Kasumi-1 (cell line): Measurements from ENCODE around the gene PYROXD2.

Experiments
- DNase-seq, 2 experiments: peaks; one replicate each; lab custom pipeline; 2025; lab: John Stamatoyannopoulos, UW

PYROXD2 gene

DNA sequence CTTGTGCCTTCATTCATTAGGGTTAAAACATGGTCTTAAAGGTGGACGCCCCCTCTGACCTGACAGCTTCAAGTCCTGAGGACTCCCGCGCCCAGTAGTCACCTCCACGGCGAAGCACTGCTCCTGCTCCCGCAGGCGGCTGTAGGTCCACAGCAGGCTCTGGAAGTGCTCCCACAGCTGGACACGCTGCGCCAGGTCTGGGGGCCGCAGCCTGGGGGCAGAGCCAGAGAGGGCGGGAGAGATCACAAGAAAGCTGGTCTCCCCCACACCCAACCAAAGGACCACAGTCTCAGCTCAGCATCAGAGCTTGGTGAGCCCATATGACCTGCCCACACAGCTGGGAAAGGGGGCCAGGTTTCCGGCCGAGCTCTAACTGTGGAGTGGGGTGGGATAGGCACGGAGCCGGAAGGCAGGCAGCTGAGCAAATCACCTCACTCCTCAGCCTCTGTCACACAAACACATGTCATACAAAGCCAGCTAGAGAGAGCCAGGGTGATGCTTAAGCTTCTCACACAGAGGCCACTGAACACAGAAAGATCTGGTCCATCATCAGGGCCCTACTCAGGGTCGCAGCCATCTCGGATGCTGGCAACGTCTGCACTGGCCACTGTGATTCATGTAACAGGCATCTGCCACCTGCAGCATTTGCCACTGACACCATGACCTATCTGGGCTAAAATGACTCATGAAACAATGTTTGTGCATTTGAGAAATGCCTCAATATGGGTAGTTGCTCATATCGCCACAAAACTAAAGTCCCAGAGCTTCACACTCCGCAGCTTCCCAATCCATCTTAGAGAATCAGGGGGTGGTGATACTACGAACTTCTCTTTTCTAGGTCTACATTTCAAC lies 19.1 kb upstream of the PYROXD2 start:
- no peak for DNase-seq

DNA sequence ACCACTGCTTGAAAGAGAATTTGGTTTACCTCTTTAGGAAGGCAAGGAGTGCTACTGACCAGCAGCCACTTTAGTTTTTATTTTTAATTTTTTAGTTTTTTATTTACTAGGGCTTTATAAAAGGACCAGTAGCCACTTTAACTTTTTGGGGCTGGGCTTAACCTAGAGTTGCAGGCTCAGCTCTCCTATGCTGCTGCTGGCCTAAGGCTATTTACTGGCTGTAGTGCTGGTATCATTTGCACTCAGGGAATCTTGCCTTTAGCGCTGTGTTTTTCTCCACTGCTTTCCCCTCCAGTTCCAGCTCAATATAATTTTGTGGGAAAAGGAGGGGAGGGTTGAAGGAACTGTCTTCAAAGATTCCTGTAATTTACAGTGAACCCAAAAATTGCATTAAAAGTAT lies 18.4 kb upstream of the PYROXD2 start:
- DNase-seq, result no peak

DNA sequence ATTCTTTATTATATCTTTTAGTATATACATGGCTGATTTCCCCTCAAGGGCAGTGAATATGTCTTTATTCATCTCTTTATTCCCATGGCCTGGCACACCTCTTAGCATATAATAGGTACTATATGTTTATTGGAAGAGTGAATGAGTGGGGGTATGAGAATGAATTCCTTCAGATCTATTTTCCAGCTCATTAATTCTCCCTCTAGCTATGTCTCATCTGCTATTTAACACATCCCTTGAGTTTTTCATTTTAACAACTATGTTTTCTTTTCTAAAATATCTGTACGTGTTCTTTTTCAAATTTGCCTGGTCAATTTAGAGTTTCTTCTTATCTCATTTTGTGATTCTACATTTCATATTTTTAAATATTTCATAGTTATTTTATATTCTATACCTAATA lies 17.3 kb upstream of the PYROXD2 start:
- DNase-seq, result no peak

DNA sequence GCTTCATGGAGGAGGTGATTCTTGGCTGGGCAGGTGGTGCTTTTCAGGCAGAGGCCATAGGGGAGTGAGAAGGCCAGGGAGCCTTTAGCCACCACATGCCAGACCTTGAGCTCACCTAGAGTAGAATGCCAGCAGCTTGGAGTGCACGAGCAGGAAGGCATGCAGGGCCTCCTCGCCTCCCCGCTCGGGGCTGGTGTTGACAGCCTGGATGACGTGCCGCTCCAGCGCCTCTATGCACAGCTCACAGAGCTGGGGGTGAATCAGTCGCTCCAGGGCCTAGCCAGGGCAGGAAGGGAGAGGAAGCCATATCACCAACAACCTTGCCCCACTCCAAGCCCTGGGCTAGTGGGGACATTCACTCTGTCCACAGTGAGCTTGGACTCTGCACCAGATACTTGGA lies 16.0 kb upstream of the PYROXD2 start:
- DNase-seq, result no peak

DNA sequence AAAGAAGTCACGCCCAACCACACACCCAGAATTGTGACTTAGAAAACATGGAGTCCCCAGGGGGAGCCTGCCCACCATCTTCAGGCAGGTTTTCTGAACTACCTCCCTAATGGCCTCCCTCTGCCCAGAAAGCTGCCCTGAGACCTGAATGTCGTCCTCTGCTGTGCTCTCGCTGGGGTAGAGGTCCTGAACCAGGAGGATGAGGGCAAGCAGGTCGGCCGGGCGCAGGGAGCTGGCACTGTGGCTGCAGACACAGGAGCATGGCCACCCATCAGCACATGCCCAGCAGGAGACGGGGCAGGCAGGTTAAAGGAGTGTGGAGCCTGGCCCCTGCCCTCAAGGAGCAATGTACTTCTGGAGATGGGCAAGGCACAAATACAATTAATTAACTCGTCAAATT lies 15.4 kb upstream of the PYROXD2 start:
- DNase-seq, result no peak

DNA sequence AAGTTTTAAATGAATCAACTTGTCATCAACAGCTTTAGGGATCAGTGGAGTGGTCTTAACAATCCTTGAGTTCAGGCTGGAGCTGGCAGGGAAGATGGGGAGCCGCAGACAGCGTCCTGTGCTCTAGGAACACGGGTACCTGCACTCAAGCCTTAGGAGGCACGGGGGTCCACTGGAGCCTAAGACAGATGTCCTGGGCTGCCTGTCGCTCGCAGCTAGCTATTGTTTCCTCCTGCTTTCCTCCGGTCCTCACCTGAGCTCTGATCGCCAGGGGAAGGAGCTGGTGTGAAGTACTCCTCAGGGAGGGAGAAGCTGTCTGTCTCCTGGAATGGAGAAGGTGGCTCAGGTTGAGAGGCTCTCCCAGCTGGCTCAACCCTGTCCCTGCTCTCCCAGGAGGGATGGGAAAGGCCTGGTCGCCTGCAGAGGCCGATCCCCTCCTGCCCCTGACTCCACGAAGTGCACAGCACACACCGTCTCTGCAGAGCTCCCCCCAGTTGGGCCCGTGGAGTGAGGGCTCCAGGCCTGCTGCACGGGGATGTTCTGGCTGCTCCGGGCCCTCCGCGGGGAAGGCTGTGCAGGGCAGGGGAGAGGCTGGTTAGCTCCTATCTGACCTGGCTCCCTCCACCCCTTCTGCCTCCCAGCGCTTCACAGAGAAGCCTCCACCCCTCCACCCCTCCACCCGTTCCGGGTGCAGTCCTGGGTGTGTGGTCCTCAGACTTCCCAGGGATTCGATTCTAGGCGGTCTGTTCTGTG lies 14.5 kb upstream of the PYROXD2 start:
- no peak for DNase-seq

DNA sequence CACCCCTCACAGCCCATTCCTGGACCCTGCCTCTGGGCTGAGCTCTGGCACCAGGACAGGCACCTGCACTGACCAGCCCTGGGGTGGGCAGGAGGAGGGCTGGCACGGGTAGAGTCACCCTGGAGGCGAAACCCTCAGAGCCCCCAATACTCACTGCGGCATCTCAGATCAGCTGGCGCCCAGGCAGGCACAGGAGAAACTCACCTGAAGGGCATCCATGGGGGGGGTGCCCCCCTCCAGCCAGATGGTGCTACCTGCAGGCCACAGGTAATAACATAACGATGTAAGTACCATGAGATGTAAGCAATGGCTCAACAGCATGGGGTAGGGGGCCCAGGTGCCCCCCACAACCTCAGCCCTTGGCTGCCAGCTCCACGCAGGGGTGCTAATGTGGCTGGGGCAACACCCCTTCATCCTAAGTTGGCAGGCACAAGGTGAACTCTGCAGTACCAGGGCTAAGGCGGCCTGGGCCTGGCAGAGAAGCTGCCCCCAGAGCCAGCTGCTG lies 12.1 kb upstream of the PYROXD2 start:
- no peak for DNase-seq

DNA sequence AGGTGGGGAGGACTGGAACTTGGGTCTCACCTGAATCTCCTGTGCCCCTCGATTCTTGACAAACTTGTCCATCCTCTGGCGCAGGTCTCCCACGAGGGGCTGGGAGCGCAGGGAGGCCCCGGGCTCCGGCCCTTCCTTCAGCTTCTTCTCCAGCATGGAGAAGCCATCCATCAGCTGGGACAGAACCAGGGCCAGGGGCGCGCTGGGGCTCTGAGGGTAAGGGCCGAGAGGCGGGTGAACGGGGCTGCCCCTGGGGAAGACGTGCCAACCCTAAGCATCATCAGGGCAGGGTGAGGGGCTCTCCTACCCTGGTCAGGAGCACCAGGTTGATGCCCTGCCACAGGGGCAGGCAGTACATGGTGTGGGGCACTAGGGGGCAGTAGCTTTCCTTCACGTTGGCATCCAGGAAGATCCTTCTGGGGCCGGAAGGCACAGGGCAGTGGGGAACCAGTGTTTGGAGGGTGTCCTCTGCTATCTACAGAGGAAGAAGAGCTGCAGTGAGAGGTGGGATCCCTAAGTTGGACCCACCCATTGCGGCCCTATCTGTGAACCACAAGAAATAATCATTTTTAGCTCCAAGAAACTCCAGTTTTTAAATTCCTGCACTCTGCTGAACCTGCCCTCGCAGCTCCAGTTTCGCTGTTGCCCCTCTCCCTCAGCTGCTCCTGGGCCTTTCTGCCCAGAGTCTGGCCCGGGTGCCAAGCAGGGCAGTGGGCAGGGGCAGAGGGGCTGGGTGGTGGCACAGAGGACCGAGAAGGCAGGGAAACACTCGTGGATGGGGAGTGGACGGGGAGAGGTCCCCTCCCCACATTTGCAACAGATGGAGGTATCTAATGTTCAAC lies 10.8 kb upstream of the PYROXD2 start:
- peak; percentile 80 to 88 for DNase-seq

DNA sequence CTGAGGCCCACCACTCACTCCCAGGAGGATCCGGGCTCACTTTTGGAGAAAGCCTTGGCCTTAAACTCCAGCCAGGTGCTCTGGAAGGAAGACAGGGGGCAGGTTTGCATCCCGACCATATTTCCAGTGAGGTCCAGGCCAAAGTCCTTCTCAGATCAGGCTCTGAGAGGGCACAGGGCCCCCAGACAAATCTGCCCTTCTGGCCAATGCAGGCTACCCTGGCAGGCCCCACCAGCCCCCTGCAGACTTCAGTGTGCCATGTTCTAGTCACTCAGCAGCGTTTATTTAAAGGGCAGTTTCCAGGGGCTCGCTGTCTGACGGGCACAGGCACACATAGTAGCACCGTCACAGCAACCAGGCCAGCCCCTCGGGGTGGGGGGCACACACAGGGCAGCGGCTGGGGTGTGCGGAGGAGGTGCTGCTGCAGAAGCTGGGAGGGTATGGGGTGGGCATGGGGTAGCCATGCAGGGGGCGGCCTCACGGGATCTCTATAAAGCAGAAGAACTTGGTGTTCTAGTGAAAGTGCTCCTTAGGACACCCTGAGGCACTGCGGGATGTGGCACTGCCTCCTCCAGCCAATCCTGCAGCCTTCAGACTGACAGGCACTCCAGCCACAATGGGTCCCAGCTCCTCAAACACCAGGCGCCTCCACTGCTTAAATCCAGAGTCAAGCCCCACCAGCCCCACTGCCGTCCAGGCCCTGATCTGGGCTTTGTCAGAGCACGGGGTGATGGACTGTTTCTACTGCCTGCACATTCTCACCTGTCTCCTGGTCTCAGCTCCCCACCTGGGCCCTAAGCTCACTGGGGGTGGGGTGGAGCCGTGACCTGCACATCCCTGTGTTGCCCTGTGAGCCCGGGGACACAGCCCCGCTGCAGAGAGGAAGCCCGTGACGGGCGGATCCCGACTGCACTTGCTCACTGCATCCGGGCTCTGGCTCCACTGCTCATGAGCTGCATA lies 9.6 kb upstream of the PYROXD2 start:
- no peak for DNase-seq

DNA sequence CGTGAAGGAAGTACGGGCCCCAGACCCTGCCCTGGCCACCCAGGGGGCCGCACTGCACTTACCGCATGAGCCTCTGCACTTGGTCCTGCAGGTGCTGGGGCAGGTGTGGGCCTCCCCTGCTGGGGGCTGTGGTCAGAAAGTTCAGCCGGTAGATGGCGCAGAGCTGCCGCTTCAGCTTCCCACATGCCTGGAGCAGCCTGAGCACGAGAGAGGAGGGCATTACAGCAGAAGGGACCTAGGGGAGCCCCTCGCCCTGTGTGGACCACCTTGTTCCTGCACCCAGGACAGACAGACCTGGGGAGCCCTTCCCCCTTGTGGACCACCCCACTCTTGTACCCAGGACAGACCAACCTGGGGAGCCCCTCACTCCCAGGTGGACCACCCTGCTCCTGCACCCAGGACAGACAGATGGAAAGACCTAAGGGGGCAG lies 8.7 kb upstream of the PYROXD2 start:
- DNase-seq, result no peak

DNA sequence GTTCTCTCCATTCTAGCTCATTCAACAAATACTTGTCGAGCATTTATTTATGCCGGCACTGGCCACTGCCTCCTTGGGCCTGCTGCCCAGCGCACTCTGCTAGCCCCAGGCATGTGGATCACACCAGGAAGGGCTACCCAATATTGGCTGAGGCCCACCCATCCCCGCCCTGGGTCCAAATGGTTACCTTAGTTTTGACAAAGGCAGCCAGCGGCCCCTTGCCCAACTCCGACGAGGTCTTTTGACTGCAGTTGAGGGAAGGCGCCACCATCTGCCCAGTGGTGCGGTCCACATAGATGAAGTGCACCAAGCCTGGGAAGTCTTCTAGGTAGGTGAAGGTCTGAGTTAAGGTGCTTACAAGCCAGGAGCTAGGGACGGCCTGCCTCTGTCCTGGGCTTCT lies 7.2 kb upstream of the PYROXD2 start:
- no peak for DNase-seq

DNA sequence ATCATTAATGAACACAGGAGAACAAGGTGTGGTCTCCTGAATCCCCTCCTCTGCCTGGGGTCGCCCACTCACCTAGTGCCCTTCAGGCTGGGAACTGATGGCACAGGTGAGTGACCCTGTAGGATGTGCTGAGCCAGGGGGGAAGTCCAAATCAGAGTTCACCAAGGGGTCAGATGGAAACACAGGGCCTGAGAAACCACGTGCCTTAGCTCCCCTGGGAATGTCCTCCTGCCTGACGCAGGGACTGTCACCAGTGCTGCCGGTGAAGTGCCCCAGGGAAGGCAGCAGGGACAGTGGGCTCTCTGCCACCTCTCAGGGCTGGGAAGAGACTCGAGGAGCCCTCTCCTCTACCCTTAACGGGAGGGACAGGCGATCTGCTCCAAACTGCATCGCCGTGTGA lies 5.8 kb upstream of the PYROXD2 start:
- DNase-seq, result no peak

DNA sequence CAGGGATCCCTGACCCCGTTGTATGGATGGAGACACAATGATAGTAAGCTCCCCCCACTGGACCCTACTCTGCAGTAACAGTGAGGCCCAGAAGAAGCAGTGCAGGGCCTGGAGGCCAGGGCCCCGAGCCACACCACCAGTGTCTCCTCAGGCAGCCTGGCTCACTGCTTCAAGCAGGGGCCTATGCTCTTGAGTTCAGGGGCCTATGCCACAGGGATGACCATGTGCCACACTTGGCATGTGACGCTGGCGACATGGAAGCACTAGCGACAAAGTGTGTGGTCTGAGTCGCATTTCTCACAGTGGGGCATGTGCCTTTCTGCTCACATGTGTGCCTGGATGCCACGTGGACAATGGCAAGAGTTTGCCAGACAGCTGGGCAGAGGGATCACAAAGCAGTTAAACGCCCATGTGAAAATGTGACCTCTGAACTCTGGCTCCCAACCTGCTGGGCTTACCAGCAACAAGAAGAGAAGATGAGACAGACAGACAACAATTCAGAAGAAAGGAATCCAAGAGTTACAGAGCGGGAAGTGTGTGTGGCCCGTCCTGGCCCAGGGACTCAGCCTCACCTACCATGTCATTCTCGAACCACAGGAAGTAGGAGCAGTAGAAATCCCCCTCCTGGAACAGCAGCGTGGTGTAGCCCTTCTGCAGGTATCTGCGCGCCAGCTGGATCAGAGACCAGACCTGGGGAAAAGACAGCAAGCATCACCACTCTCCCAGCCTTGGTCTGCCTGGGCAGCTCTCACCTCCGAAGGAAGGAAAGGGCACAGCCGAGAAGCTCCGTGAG lies 4.7 kb upstream of the PYROXD2 start:
- no peak for DNase-seq

DNA sequence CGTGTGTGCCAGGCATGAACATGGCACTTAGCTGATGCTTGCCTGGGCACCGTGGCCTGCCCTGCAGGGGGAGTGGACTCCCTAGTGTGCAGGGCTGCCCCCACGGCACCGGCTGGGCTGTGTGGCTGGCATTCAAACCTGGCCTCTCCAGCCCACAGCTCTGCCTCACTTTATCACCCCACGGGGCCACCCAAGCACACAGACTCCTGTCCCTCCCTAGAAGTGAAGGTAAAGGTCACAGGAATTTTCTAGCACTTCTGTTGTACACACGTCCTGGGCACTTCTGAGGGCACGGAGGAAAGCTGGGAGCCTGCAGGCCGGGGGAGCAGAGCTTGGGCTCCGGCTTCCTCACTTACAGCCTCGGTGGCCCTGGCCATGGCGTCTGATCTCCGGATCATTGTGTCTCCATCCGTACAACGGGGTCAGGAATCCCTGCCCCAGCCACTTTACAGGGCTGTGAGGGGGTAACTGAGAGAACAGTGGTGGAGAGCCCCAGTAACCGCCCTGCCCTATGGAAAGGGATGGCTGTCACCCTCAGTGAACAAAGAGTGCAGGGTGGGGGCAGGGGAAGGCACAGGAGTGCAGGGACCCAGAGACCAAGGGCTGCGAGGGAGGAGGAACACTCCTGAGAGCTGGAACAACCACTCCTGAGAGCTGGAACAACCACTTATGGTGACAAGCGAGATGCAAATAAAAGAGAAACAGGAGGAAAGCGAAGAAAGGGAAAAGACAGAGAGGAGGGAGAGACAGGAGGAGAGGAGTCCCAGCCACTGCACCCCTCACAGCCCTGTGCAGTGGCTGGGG lies 3.9 kb upstream of the PYROXD2 start:
- DNase-seq, result no peak

DNA sequence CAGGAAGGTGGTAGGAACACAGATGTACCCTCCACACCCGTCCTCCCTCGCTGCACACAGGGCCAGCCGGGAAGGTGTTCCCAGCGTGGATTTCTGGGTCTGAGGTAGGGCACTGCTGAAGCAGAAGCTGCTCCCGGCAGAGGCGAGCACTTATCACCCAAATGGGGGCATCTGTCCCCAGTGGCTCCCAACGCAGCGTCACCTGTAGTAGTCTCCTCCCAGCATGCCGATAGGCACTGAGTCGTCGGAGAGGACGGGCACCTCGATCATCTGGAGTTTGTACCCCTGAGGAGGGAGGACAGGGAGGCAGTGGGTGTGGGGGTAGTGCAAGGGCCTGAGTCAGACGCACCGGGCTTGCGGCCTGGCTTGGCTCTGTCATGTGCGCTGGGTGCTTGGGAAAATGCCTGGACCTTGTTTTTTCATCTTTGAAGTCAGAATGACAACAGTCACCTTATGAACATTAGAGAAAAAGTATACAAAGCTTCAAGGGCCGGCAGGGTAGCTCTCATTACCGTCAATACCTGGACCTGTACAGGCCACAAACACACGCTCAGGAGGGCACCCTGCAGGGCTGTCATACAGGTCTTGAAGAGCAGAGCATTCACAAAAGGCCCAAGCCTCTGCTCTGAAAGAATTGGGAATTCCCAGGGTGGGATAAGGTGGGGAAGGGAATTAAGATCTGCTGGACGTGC lies 3.1 kb upstream of the PYROXD2 start:
- no peak for DNase-seq

DNA sequence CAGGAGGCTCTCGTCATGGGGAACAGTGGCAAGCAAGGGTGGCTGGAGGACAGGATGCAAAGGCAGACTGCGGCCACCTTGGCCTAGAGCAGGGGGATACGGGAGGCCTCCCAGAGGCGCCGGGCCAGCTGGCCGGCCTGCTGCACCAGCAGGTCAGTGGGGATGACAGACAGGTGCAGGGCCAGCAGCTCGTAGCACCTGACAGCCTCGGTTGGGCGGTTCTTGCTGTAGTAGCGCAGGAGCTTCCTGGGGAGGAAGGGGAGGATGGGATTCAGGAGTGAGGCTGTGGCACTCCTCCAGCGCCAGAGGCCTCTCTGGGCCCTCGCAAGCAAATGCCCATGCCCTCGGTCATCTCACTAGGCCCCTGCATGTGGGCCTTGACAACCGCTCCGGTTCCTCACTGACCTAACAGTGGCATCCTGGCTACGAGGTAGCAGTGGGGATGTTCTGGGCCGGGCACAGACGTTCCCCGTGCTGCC lies 2.5 kb upstream of the PYROXD2 start:
- DNase-seq, result no peak

DNA sequence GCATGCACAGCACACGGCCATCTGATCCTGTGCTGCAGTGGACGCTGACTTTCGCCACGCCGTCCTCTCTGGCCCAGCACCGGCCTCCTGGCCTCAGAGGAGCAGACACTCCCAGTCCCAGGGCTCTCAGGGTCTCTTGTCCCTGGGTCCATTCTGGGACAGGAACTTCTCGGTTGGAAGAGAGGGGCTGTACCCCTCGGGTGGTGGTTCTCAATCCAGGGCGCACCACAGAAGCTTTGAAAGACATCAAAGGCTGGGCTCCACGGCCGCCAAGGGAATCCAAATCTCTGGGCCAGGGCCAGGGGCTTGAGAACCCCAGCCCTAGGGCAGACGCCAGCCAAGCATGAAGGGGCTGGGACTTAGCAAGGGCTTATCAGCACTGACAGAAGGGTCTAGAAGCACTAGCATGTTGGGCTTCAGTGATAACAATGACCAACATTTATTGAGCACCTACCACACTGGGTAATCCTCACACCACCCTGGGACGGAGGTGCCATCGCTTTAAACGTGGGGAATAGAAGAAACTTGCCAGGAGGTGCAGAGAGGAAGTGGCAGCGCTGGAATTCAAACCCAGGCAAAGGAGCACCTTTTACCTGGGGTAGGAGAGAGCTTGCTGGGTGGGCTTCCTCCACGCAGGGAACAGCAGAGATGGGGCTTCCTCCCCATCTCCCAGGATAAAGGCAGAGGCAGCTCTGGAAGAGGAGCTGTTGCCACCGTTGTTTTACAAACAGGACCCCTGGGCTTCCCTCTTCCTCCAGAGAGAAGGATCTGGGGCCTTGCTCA lies 1.8 kb upstream of the PYROXD2 start:
- DNase-seq, result no peak

DNA sequence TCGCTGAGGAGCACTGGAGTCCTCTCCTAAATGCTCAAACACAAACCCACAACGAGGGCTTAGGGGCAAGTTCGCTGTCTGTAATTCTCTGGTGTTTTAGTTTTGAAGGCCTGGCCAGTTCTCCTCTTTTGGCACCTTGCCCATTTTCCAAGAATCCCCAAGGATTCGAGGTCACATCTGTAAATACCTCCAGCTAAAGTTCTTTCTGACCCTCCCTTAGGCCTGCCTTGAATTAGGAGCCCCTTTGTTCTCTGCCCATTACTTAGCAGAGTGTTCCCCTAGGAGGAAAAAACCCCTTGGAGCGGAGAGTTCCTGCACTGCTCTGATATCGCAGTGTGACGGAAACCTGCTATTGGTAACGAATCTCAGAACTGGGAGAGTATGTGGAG lies 743 bp upstream of the PYROXD2 start:
- no peak for DNase-seq
